Measurements from ENCODE around the gene MSL3.
A peak's percentile ranks its signal among the peaks of the same experiment; 100 is the strongest.

Gene MSL3, protein sequence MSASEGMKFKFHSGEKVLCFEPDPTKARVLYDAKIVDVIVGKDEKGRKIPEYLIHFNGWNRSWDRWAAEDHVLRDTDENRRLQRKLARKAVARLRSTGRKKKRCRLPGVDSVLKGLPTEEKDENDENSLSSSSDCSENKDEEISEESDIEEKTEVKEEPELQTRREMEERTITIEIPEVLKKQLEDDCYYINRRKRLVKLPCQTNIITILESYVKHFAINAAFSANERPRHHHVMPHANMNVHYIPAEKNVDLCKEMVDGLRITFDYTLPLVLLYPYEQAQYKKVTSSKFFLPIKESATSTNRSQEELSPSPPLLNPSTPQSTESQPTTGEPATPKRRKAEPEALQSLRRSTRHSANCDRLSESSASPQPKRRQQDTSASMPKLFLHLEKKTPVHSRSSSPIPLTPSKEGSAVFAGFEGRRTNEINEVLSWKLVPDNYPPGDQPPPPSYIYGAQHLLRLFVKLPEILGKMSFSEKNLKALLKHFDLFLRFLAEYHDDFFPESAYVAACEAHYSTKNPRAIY

DNA sequence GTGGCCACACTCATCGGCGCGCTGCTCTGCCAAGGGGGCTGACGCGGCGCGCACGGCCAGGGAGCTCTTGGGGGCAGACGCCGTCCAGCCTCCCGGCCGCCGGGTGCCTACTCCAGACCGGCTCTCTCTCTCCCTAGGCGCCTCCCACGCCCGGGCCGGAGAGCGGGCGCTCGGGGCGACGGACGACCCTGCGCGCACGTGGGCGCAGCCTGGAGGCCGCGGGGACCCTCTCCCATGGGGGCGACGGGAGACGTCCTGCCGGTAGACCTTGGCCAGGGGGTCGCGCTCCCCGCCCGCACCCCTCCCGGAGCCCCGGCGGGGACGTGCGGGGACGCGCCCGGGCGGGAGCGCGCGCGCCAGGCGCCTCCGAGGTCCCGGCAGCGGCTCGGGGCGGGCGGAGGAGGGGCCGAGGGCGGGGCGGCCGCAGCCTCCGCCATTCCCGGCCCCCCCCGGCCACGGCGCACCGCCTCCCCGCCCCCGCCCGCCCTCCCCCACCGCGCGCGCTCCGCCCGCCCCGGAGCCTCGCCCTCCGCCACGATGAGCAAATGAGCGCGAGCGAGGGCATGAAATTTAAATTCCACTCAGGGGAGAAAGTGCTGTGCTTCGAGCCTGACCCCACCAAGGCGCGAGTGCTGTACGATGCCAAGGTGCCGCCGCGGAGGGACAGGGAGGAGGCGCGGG, at the start of gene MSL3:
TSS of gene MSL3 (plus strand) at position 519 of the 681 bp plus-strand sequence. CDS start at position 546, 27 bp downstream.
- Mint-ChIP-seq H3K4me3 (peak within 1 kb of the TSS; percentile 94), H3K36me3 (peaks cover 7% of the 10 kb centered on the region), H3K4me1 (peaks cover 13% of the 10 kb centered on the region), H3K9me3 (no peaks in the 10 kb centered on the region), H3K27me3 (no peaks in the 10 kb centered on the region), H3K27ac (peak within 1 kb of the TSS; percentile 98)
- DNase-seq (ENCODE audit: low spot score in 2 of 2) (peak; percentile 46 to 49), ATAC-seq (ENCODE audit: low read depth) (peak; percentile 54)

DNA sequence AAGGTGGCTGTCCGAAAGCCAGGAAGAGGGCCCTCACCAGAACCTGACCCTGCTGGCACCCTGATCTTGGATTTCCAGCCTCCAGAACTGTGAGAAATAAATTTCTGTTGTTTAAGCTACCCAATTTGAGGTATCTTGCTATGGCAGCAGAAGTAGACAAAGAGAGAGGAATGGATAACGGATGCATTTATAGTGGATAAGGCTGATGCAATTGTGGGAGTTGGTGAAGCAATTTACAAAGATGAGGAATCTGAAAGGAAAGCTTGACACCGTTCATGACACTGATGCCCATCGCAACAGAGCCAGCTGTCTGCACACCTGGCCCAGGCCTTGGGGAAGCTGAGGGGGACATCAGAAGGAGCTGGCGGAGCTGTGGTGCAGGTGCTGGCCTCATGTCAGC, 35.7 kb upstream of the MSL3 start:
- ATAC-seq (ENCODE audit: low read depth) (no peak), DNase-seq (ENCODE audit: low spot score in 2 of 2) (no peak)
- Mint-ChIP-seq H3K9me3 (no peaks in the 10 kb centered on the region), H3K4me3 (no peak overlapping the region), H3K4me1 (no peaks in the 10 kb centered on the region), H3K27me3 (no peaks in the 10 kb centered on the region), H3K36me3 (no peaks in the 10 kb centered on the region), H3K27ac (no peak overlapping the region)

DNA sequence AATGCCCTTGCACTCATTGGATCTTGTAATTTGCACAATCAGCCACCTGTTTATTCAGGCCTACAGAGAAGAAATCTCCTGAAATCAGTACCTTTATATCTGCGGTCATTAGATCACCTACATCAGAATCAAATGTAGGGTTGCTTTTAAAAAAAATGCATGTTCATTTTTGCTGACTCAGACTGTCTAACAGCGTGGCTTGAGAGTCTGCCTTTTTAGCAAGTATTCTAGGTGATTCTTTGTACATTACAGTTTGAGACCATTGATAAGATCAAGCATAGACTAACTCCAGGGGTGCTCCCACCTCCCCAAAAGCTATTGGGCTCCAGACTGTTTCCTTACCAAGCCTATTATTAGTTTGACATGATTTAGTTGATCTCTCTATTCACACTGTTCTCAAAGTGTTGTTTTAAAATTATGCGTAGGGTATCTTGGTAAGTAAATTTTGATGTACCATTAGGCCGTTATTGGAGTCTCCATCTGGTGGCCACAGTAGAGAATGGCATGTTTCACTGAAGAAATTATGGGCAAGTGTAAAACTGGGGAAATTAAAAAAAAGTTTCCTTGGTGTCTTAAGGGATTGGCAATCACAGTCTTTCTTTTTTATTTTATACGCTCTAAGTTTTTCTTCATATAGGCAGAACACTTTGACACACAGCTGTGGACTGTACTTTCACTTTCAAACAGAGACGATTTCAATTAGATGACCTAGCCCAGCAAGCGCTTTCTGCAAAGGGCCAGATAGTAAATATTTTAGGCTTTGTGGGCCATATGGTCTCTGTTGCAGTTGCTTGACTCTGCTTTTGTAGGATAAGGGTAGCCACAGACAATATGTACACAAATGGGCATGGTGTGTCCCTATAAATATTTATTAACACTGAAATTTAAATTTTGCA, 33.7 kb upstream of the MSL3 start:
- Mint-ChIP-seq H3K4me1 (no peaks in the 10 kb centered on the region), H3K9me3 (no peaks in the 10 kb centered on the region), H3K27me3 (no peaks in the 10 kb centered on the region), H3K27ac (no peak overlapping the region), H3K36me3 (no peaks in the 10 kb centered on the region), H3K4me3 (no peak overlapping the region)
- ATAC-seq (ENCODE audit: low read depth) (no peak), DNase-seq (ENCODE audit: low spot score in 2 of 2) (no peak)

DNA sequence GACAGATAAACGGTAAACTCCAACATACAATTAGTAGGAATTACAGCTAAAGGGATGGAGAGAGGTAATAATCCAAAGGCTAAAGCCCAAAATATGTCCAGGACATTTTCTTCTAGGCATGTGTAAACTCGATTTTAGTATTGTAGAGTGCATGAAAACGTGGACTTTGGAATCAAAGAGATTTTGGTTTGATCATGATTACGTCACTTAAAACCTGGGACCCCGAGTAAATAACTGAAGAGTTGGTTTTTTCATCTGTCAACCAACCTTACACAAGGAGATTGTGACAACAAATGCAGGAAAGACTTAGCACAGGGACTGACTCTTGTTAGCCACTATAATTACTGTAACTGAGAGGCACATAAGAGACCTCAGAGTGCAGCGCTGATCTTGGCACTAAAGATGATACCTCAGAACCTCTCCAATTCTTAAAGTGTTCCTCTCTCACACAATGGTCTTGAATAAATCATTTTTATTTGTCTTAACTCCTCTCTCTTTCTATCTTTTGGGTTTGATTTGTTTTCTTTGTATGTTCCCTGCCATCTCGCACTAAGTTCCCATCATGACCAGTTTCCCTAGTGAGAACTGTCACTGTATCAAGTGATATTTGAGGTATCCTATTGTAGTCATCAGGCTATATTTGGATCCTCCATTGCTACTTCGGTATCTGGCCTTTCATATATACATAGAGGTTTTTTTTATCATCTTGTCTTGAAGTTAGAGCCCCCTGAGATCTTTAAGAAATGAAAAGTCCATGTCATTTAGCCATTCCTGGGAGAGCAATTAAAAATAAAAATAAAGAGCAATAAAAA, 32.2 kb upstream of the MSL3 start:
- Mint-ChIP-seq H3K4me3 (no peak overlapping the region), H3K36me3 (no peaks in the 10 kb centered on the region), H3K27me3 (peaks cover 3% of the 10 kb centered on the region), H3K27ac (no peak overlapping the region), H3K9me3 (no peaks in the 10 kb centered on the region), H3K4me1 (no peaks in the 10 kb centered on the region)
- DNase-seq (ENCODE audit: low spot score in 2 of 2) (no peak), ATAC-seq (ENCODE audit: low read depth) (no peak)

DNA sequence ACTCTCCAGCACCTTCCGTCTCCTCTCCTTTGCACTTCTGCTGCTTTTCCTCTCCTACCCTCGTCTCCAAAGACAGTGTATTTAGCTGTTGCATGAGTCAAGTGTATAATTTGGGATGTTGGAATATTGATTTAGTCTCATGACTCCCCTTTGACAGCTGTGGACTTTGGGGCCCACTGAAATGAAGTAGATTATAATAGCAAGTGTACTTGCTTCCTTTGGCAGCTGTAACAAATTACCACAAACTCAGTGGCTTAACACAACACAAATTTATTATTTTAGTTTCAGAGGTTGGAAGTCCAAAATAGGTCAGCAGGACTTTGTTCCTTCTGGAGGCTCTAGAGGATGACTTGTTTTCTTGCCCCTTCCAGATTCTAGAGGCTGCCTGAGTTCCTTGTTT, 29.5 kb upstream of the MSL3 start:
- Mint-ChIP-seq H3K4me1 (no peaks in the 10 kb centered on the region), H3K9me3 (no peaks in the 10 kb centered on the region), H3K27me3 (peaks cover 6% of the 10 kb centered on the region), H3K36me3 (no peaks in the 10 kb centered on the region), H3K4me3 (no peak overlapping the region), H3K27ac (no peak overlapping the region)
- DNase-seq (ENCODE audit: low spot score in 2 of 2) (no peak), ATAC-seq (ENCODE audit: low read depth) (no peak)

DNA sequence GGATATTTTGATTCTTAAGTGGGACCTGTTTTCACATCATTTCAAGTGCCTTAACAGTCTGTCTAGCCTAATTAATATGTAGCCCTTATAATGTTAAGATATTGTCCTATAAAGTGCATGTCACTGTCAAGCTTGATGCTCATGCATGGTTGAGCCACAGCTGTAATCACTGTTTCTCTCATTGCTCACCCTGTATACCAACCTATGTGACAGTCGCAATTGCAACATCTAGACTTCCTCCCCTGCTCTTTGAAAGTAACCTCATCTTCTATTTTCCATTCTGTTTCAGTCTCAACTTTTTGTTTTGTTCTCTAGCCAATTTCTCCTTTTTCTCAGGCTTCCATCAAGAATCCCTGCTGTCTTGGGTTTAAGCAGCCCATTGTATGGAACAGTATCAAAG, 24.4 kb upstream of the MSL3 start:
- Mint-ChIP-seq H3K4me3 (no peak overlapping the region), H3K4me1 (no peaks in the 10 kb centered on the region), H3K9me3 (no peaks in the 10 kb centered on the region), H3K36me3 (no peaks in the 10 kb centered on the region), H3K27ac (no peak overlapping the region), H3K27me3 (peaks cover 6% of the 10 kb centered on the region)
- DNase-seq (ENCODE audit: low spot score in 2 of 2) (no peak), ATAC-seq (ENCODE audit: low read depth) (no peak)

DNA sequence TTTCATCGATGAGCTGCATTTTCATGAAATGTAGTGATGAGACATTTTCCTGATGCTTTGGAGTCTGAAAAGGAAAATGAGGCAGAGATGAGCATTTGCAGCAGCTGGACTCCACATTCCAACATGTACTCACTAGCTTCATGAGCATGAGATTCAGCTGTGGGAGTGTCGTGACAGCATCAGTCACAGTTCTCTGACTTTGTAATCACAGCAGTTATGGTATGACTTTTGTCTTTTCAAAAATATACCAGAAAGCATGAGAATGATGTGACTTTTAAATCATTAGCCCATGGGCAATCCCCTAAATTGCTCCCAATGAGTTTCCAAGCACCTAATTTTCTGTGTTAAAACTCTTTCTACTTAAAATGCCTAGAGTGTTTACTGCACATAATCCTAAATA, 18.3 kb upstream of the MSL3 start:
- ATAC-seq (ENCODE audit: low read depth): no peak

DNA sequence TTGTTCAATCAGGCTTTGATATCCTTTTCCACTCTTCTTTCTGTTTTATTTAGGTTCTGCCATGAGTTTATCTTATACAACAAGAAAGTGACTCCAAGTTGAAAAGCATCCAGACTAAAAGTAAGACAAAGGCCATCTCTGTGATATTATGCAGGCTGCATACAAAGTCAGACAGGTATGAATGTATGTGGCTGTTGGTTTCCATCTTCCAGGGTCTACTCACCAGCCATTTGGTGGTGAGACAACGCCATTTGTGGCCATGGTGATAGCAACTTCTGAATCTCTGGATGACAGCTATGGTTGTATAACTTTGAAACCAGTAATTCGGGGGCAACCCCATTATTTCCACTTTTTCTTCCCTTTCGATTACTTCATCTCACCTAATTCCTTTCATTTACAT, 17.2 kb upstream of the MSL3 start:
- DNase-seq (ENCODE audit: low spot score in 2 of 2): no peak
- H3K36me3 Mint-ChIP-seq: no peaks in the 10 kb centered on the region
- H3K4me3 Mint-ChIP-seq: no peak overlapping the region
- no peaks in the 10 kb centered on the region for H3K9me3 Mint-ChIP-seq
- H3K27me3 Mint-ChIP-seq: no peaks in the 10 kb centered on the region
- H3K4me1 Mint-ChIP-seq: no peaks in the 10 kb centered on the region
- H3K27ac Mint-ChIP-seq: no peak overlapping the region
- ATAC-seq (ENCODE audit: low read depth): no peak

More for the DNA sequence above, 18.3 kb upstream of the MSL3 start:
- H3K27ac Mint-ChIP-seq: no peak overlapping the region
- H3K9me3 Mint-ChIP-seq: no peaks in the 10 kb centered on the region
- H3K4me3 Mint-ChIP-seq: no peak overlapping the region
- no peaks in the 10 kb centered on the region for H3K27me3 Mint-ChIP-seq
- H3K4me1 Mint-ChIP-seq: no peaks in the 10 kb centered on the region
- no peaks in the 10 kb centered on the region for H3K36me3 Mint-ChIP-seq
- DNase-seq (ENCODE audit: low spot score in 2 of 2): no peak

DNA sequence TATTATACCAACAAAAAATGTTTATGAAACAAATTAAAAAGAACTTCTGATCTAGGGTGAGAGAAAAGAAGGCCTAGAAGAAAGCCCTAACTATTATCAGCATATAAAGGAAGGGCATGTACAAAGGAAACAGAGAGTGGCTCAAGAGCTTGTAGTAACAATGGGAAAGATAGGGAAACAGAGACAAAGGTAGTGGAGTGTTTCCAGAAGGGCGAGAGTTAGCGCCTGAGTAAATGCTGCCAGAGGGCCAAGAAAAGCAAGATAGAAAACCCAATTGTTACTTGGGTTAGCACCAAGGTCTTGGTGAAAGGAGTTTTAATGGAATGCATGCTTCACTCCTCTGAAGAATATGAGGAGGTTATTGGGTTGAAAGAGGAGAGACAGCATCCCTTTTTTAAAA, 16.5 kb upstream of the MSL3 start:
- Mint-ChIP-seq H3K27me3 (no peaks in the 10 kb centered on the region), H3K9me3 (no peaks in the 10 kb centered on the region), H3K4me3 (no peak overlapping the region), H3K4me1 (no peaks in the 10 kb centered on the region), H3K36me3 (no peaks in the 10 kb centered on the region), H3K27ac (no peak overlapping the region)
- ATAC-seq (ENCODE audit: low read depth) (no peak), DNase-seq (ENCODE audit: low spot score in 2 of 2) (no peak)

DNA sequence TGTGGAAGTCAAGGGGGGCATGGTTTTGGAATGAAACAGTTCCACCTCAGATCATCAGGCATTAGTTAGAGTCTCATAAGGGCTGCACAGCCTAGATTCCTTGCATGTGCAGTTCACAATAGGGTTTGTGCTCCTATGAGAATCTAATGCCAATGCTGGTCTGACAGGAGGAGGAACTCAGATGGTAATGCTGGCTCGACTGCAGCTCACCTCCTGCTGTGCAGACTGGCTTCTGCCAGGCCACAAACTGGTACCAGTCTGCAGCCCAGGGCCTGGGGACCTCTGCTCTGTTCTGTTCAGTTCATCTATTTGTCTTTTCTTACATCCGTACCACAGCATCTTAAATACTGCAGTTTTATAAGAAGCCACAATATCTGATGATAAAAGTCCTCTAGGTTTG, 12.2 kb upstream of the MSL3 start:
- no peaks in the 10 kb centered on the region for H3K9me3 Mint-ChIP-seq
- no peak overlapping the region for H3K27ac Mint-ChIP-seq
- ATAC-seq (ENCODE audit: low read depth): no peak
- H3K27me3 Mint-ChIP-seq: peaks cover 4% of the 10 kb centered on the region
- H3K4me1 Mint-ChIP-seq: no peaks in the 10 kb centered on the region
- H3K36me3 Mint-ChIP-seq: no peaks in the 10 kb centered on the region
- no peak for DNase-seq (ENCODE audit: low spot score in 2 of 2)
- H3K4me3 Mint-ChIP-seq: no peak overlapping the region

DNA sequence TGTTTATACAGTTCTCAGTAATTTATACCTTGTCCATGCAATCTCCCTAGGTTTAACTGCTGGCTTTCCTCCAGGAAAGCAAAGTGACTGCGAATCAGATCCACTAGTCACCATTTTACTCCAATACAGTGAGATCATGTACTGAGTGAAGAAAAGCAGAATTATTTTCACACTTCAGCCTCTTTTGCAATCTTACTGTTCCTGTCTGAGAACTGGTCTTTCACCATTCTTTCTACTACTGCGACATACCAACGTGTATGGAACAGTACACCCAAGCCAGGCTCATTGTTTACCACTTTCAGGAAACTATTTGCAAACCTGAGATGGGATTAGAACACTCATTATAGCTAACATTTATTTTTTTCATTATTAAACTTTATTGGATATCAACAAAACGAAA, 8.0 kb upstream of the MSL3 start:
- no peak for DNase-seq (ENCODE audit: low spot score in 2 of 2)
- no peaks in the 10 kb centered on the region for H3K4me1 Mint-ChIP-seq
- no peaks in the 10 kb centered on the region for H3K9me3 Mint-ChIP-seq
- ATAC-seq (ENCODE audit: low read depth): no peak
- peaks cover 4% of the 10 kb centered on the region for H3K27me3 Mint-ChIP-seq
- no peak overlapping the region for H3K27ac Mint-ChIP-seq
- no peak overlapping the region for H3K4me3 Mint-ChIP-seq
- H3K36me3 Mint-ChIP-seq: no peaks in the 10 kb centered on the region

DNA sequence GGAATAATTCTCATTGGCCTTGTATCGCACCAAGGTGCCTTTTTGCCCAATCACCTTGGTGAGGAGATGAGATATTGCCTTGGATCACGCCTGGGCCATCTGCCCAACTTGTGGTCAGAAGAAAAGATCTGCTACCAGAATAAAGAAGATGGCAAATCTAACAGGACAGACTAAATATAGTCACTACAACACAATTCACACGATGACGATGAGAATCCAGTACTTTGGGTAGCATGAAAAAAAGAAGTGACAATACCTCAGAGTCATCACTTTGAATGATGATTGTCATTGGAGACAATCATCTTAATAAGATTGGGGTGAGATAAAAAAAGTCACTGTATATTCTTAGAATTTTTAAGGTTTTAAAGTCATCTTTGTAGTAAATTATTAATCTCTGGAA, 7.3 kb upstream of the MSL3 start:
- ATAC-seq (ENCODE audit: low read depth) (no peak), DNase-seq (ENCODE audit: low spot score in 2 of 2) (no peak)
- H3K27ac Mint-ChIP-seq: no peak overlapping the region
- H3K9me3 Mint-ChIP-seq: no peaks in the 10 kb centered on the region
- no peaks in the 10 kb centered on the region for H3K36me3 Mint-ChIP-seq
- no peaks in the 10 kb centered on the region for H3K4me1 Mint-ChIP-seq
- H3K27me3 Mint-ChIP-seq: peaks cover 4% of the 10 kb centered on the region
- H3K4me3 Mint-ChIP-seq: no peak overlapping the region

DNA sequence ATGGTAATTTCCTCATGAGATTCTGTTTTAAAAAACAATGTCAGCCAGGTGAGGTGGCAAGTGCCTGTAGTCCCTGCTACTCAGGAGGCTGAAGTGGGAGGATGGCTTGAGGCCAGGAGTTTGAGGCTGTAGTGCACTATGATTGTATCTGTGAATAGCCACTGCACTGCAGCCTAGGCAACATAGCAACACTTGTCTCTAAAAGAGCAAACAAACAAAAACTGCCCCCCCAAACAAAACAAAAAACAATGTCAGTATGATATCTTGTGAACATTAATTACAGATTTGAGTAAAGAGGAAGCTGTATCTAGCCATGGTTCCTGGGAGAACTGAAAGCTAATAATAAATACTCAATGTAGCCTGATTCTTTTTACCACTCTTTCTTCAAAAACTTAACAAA, 6.8 kb upstream of the MSL3 start:
- H3K9me3 Mint-ChIP-seq: no peaks in the 10 kb centered on the region
- no peaks in the 10 kb centered on the region for H3K36me3 Mint-ChIP-seq
- no peaks in the 10 kb centered on the region for H3K4me1 Mint-ChIP-seq
- peaks cover 4% of the 10 kb centered on the region for H3K27me3 Mint-ChIP-seq
- ATAC-seq (ENCODE audit: low read depth) (no peak), DNase-seq (ENCODE audit: low spot score in 2 of 2) (no peak)
- H3K4me3 Mint-ChIP-seq: no peak overlapping the region
- H3K27ac Mint-ChIP-seq: no peak overlapping the region

Data from memory B cell (primary cell).